Chondrocyte (in vitro differentiated cells): Measurements from ENCODE around the gene PRXL2B. TPM values are rescaled to one million over a fixed set of nuclear protein-coding genes. Genes with fewer than 3 reads are reported as not detected.

Source experiments
- DNase-seq: peaks from one replicate; pipeline ENCODE4 v3.0.0; 2021; ENCODE audit warnings: mixed read lengths, low spot score
- H3K27ac Mint-ChIP-seq: one replicate; pipeline ENCODE4 v1.8.0; 2021; ENCODE audit warnings: mild to moderate bottlenecking, moderate library complexity, mixed read lengths; ENCODE audit not compliant: unreplicated experiment
- H3K27me3 Mint-ChIP-seq: 2 replicates; pipeline ENCODE4 v1.8.0; 2021; ENCODE audit warnings: low read depth, mixed read lengths
- H3K36me3 Mint-ChIP-seq: 2 replicates; pipeline ENCODE4 v1.8.0; 2021; ENCODE audit warnings: low read depth, mixed read lengths
- H3K4me1 Mint-ChIP-seq: 2 replicates; pipeline ENCODE4 v1.8.0; 2021; ENCODE audit warnings: low read depth, mild to moderate bottlenecking, mixed read lengths
- H3K4me3 Mint-ChIP-seq: one replicate; pipeline ENCODE4 v1.8.0; 2021; ENCODE audit warnings: mild to moderate bottlenecking, moderate library complexity, mixed read lengths; ENCODE audit not compliant: unreplicated experiment
- H3K9me3 Mint-ChIP-seq: 2 replicates; pipeline ENCODE4 v1.8.0; 2021; ENCODE audit warnings: low read depth, mixed read lengths
- CTCF ChIP-seq: fragments of 200-600 bp; sonication (generic); IDR thresholded peaks from 2 replicates; pipeline ENCODE4 v1.5.0; 2021; ENCODE audit warnings: antibody characterized with exemption, mild to moderate bottlenecking, moderate library complexity
- total RNA-seq: library from RNA; stranded (reverse); gene quantifications from 3 replicates; pipeline ENCODE4 v1.2.1, GENCODE V29; 2021

Gene PRXL2B
- total RNA-seq, 1 donor from 2014 or later, result 25.6 TPM

DNA sequence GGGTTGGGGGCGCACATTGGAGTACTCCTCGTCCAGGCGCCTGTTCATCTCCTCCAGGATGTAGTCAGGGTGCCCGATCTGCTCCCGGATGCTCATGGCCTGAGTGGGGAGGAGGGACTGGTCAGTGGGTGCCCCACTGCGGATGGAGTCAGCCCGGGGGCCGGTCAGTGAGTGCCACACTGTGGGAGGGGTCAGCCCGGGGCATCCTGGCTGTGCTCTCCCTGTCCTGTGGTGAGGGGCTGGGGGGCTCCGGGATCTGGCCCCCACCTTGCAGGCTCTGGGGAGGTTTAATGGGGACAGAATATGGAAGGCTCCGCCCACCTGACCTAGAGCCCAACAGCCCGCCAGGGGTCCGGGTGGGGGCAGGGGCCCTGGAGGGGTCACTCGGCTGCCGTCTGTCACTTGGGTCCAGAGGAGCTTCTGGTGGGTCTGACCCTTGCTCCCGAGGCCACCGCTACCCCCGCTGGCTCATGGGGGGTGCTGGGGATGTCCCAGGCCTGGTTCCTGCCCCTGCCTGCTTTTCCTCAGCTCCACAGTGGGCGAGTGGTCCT lies 8.8 kb downstream of the PRXL2B start:
- Mint-ChIP-seq H3K27ac (no peak overlapping the region), H3K4me1 (peaks cover 5% of the 10 kb centered on the region), H3K27me3 (peaks cover 5% of the 10 kb centered on the region), H3K4me3 (no peak overlapping the region), H3K9me3 (peaks cover 11% of the 10 kb centered on the region), H3K36me3 (peaks cover 6% of the 10 kb centered on the region)
- no peak for TF ChIP-seq CTCF
- peak; percentile 81 for DNase-seq

- H3K27me3 Mint-ChIP-seq, result peaks cover 7% of the 10 kb centered on the region
- no peak overlapping the region for H3K4me3 Mint-ChIP-seq
- peaks cover 5% of the 10 kb centered on the region for H3K4me1 Mint-ChIP-seq
- H3K36me3 Mint-ChIP-seq, result peaks cover 6% of the 10 kb centered on the region
- H3K27ac Mint-ChIP-seq, result no peak overlapping the region
- no peak for TF ChIP-seq CTCF
- peaks cover 11% of the 10 kb centered on the region for H3K9me3 Mint-ChIP-seq
- DNase-seq, result peak; percentile 87
Observed at GRCh38 chr1:2595812-2596529, 9.4 kb downstream of the PRXL2B start.

DNA sequence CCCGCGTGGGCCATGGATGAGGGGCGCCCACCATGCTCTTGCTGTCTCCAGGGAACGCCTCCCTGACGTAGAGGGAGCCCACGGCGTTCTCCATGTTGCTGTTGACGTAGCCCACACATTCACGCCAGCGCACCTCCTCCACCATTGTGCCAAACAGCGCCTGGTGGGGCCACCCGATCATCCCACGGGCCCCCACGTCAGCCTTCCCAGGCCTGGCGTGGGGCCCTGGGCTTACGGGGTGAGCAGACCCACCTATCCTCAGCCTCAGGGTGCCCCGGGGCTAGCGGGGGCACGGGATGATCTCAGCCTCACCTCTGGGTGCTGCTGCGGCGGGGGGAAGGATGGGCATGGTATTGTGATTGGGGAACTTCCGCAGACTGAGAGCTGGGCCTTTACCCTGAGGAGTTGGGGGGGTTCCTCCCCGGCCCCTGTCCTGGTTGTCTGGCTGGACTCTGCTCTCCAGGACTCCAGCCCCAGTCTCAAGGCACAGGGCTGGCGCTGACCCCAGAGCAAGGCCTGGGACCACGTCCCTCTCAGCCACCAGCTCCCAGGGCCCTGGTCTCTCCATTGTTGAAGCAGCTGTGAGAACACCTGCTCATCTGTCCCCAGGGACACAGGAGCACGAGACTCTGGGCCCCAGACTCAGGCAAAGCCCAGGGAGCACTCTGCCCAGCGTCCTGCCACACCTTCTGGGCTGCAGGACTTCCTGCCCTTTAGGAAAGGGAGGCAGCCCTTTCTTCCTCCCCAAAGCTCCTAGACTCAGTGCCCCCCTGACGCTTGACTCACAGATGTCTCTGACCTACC lies 10.2 kb downstream of the PRXL2B start:
- Mint-ChIP-seq H3K27ac (no peak overlapping the region), H3K36me3 (peaks cover 6% of the 10 kb centered on the region), H3K4me3 (no peak overlapping the region), H3K27me3 (peaks cover 14% of the 10 kb centered on the region), H3K9me3 (peaks cover 11% of the 10 kb centered on the region), H3K4me1 (peaks cover 5% of the 10 kb centered on the region)
- DNase-seq, result no peak
- no peak for TF ChIP-seq CTCF

- TF ChIP-seq CTCF, result no peak
- peaks cover 23% of the 10 kb centered on the region for H3K27me3 Mint-ChIP-seq
- peaks cover 11% of the 10 kb centered on the region for H3K9me3 Mint-ChIP-seq
- peaks cover 8% of the 10 kb centered on the region for H3K36me3 Mint-ChIP-seq
- H3K4me1 Mint-ChIP-seq, result peaks cover 5% of the 10 kb centered on the region
- DNase-seq, result no peak
- no peak overlapping the region for H3K27ac Mint-ChIP-seq
- no peak overlapping the region for H3K4me3 Mint-ChIP-seq
Observed at GRCh38 chr1:2597441-2598328, 11.1 kb downstream of the PRXL2B start.
